NCI-H524 treated with DMSO at 0.1 percent for 48 hours (cell line): ENCODE results near the gene ZIC2.

Experiments used
- DNase-seq: peaks from one replicate; lab custom pipeline; 2025; lab: John Stamatoyannopoulos, UW

The ZIC2 gene

DNA sequence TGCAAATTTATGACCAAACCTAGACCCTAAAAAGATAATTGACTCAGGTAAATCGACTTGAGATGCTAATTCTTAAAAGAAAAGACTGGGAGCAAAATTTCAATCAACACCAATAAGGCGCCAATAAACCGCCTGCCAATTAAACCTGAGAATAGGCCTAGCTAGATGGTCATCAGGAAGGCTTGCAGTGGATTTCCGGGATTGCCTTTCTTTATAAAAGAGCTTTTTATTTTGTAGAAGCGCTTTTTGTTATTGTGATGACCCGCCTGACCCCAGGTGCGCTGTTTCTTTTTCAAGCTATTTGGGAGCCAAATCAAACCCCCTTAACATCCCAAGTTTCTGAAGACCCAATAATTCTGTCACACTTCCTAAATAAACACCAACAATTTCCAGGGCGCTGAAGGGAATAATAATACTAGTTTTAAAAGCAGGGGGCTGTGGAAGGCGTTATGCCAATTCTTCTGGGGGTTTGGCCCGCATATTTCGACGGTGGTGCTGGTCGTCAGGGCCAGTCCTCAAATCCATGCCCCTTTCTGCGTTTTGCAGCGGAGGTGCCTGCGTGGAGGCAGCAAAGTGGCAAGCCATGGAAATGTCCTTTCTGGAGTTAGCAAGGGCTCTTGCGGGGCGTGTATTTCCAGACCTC, 7.2 kb upstream of the ZIC2 start:
- no peak for DNase-seq

GRCh38 chr13:99974939-99975561, 6.5 kb upstream of the ZIC2 start:
- no peak for DNase-seq

DNA sequence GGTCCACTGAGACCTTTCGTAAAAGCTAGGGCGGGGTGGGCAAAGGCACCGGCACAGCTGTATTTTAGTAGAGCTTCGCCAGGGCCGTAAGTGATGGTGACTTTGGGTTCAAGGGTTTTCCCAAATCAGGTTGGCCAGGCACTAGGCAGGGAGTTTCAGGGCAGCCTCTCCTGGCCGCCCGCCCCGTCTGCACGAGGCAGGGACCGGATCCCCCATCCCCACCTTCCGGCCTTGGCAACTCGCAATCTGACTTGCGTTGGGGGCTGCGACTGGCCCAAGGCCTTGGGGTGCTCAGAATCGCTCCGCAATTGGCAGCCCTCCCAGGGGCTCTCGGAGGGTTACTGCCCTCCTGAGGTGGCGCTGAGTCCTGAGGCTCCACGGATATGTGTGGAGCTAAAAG, 6.0 kb upstream of the ZIC2 start:
- DNase-seq, result no peak

GRCh38 chr13:99976575-99976974, 5.0 kb upstream of the ZIC2 start:
- no peak for DNase-seq

- DNase-seq, result no peak
Measured at GRCh38 chr13:99977334-99977911, 4.2 kb upstream of the ZIC2 start.

DNA sequence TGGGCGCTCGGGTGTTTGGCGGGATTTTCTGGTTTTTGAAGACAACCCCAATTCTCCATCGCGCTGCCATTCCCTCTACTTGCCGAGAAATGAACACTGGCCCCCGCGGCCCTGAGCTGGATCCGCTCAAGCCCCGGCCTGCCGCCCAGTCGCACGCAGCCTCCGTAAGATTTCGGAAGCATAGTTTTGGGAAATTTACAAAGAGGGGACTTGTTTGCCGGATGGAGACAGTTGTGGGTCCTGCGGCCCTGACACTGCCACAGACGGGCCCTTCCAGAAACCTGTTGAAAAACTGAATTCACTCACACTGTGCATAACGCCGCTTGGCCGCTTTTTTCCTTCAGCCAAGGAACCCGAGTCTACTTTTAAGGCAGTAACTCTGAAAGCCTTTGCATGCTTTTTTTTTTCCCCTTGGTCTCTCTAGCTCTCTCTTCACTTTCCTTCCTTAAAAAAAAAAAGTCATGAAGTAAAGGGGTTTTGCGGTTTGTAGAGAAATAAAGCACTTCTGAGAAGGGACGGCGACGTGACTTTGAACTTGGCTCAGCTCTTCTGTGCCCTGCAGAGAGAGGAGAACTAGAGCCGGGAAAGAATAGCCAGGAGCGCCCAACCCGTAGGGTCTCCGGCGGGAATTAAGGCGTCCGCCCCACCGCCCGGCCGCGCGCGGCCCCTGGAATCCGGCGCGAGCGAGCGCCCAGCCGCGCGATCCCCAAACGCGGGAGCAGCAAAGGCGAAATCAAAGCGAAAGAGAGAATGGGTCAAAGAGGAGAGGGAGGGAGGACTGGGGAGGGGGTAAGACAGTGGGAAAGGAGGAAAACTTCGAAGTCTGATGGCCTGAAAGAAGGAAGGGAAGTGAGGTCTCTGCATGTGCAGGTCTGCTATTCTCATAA, 3.4 kb upstream of the ZIC2 start:
- no peak for DNase-seq

DNA sequence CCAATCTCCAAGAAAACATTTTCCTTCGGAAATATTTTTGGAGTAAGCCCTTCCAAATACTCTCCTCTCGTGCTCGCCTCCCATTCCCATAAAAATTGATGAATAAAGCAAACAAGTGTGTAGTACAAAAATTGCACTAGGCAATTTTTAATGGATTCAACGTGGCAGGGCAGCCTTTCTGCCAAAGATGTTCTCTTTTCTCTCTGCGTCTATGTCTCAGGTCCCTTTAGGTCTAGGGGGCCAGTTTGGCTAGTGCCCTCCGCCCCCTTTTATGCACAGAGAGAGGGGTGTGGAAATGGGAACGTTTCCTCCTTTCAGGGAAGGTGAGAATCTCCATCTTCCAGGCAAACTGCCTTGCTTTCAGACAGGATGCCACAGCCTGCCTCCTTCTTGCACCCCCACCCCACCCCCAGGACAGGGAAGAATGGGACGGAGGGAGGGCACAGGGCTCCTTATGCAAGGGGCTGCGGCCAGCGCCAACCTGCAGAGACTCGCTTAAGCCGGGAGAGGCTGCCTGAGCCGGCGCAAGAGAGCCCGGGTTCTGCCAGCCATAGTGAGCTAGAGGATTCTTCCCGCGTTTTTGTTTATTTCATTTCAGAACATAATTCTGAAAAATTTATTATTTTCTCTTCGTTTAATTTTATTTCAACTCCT, 2.7 kb upstream of the ZIC2 start:
- no peak for DNase-seq

- no peak for DNase-seq
Measured at GRCh38 chr13:99979453-99980200, 2.0 kb upstream of the ZIC2 start.

DNA sequence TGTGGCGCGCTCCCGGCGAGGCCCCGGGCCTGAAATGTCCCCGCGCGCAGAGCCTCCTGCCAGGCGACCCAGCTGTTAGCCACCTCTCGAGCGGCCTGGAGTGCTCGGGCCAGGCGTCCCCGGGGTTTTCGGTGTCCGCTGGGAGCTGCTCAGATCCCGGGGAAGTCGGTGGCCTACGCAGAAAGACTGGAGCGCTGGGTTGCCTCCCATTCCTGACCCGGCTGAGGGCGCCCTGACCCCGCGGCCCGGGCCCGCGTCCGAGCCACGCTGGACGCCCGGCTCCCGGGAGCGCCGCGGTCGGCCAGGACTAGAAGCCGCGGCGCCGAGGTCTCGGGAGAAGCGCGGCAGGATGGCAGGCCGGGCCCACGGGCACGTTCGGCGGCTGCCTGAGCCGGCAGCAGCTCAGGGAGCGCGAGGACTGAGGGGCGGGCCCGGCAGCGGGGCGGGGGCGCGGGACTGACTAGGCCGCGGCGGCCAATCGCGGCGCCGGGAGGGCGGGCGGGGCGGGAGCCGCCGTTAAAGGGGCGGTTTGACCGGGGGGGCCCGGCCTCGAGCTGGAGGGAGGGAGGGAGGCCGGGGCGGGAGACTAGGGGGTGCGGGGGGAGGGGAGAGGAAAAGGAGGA, 1.3 kb upstream of the ZIC2 start:
- no peak for DNase-seq

GRCh38 chr13:99980824-99981734, 505 bp upstream of the ZIC2 start:
- DNase-seq, result no peak

GRCh38 chr13:99982036-99982730, 599 bp downstream of the ZIC2 start:
- DNase-seq, result no peak

- no peak for DNase-seq
Measured at GRCh38 chr13:99982731-99983498, 1.3 kb downstream of the ZIC2 start.

DNA sequence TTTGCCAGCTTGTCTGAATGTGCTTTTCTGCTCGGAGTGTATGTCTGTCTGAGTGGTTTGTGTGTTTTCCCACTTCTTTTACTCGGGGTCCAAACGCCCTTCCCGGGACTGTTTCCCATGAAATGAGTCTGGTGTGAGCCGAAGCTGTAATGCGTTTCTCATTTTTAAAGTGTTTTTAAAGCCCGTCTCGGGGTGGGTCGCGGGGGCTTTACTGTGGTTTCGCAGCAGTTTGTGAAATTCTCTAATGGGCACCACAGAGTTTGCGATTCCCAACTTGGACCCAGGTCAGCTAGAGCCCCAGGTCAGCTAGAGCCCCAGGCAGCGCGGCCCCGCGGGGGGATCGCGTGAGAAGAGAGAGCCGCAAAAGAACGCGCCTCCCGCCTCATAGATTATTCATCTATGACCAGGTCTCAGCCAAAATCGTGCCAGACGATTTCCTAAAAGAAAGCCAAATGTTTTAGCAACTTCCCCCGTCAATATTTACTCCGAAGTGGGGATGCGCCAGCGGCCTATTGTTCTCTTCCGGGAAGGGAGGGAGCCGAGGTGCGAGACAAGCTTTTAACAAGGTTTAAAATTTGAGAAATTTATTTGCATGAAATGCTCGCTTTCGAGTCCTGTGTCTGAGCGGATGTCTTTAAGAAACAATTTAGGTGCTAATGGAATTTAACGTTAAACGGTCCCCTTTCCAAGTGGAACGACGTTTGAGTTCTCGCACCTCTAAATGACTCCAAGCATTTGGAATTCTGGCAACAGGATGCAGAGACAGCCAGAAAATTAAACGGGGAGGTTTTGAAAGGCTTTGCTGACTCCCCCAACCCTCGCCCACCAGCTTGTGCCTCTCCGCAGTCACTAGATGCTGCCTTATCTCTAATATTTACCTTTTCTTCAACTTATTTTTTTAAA, 2.2 kb downstream of the ZIC2 start:
- DNase-seq, result no peak

DNA sequence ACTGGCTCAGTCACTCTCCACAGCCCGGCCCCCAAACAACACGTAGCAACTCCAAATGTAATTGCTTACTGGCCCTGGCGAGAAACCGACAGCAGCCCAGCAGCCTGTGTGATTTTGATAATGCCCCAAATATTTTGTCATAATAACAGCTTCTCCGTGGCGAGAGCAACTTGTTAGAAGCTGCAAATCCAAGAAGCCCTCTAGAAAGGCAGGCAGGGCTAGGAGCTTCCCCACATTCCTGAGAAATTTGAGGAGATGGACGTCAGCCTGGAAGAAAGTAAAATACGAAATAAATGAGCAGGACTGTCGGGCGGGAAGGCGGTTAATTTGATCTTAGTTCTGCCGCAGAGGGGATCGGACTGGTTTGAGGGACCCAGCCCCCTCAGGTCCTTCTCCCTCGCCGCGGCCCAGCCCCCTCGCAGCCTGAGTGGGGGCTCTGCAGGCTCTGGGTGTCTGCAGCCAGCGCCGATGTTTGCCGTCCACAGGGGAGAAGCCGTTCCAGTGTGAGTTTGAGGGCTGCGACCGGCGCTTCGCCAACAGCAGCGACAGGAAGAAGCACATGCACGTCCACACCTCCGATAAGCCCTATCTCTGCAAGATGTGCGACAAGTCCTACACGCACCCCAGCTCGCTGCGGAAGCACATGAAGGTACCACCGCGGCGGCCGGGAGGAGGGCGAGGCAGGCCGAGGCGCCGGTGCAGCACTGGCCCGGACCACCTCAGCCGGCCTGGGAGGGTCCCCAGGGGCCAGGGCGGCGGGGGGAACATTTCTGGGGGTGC, 3.1 kb downstream of the ZIC2 start:
- no peak for DNase-seq

DNA sequence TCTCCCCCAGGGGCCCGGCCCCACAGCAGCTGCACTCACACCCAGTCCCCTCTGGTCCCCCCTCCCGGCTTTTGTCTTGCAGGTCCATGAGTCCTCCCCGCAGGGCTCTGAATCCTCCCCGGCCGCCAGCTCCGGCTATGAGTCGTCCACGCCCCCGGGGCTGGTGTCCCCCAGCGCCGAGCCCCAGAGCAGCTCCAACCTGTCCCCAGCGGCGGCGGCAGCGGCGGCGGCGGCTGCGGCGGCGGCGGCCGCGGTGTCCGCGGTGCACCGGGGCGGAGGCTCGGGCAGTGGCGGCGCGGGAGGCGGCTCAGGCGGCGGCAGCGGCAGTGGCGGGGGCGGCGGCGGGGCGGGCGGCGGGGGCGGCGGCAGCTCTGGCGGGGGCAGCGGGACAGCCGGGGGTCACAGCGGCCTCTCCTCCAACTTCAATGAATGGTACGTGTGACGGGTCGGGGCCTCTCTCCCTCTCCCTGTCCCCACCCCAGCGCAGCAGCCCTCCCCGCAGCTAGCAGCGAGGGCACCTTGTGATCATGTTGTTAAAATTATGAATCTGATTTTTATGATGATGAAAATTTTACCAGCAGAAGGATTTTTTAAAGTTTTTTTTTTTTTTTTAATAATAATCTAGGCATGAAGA, 3.8 kb downstream of the ZIC2 start:
- no peak for DNase-seq

DNA sequence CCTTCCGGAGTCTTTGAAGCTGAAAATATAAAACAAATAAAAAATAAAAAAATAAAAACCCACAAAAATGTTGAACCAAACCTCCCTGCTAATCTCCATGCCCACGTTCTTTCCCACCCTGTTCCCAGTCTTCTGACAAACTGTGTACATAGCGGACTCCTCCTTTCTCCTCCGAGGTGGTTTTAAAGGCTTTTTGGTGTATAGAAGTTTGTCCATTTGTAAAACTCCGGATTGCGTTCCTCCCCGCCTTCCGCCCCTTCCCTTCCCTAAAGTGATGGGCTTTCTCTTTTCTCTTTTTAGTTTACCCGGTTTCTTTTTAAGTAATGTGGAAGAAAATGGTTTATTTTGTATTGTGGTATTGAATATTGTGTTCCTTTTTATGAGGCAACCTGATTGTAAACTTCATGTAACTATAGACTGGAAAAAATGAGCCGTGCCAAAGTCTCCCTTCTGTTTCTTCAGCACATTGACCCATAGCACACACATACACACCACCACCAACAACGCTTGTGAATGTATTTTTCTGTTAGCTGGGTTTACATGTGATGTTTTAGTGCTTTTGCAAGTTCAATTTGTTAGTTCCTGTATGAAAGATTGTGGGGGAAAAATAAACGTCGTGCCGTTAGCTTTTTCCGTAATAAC, 4.4 kb downstream of the ZIC2 start:
- no peak for DNase-seq
